Activated CD4-positive, alpha-beta T cell treated with anti-CD3 and anti-CD28 coated beads, Interleukin-2, amount 50 U/mL, for 24 hours (primary cell): ENCODE measurements around the gene C1S.
"Not testable (repeated sequence)": the region's sequence is repeated elsewhere in the genome, so short reads cannot be mapped to it uniquely, and the experiment has no call there.

Experiments
- DNase-seq, 2 donors: peaks; one replicate each; pipeline ENCODE4 v3.0.0-alpha.2; 2020; ENCODE audit warnings: low read depth in 1 of 2, low spot score in 1 of 2

The C1S gene

GRCh38 chr12:7046383-7047105, 14.0 kb upstream of the C1S start:
- DNase-seq, result no peak

GRCh38 chr12:7047306-7047705, 13.2 kb upstream of the C1S start:
- DNase-seq, result no peak

- DNase-seq, result not testable (repeated sequence)
Observed at GRCh38 chr12:7049445-7049951, 11.0 kb upstream of the C1S start.

- DNase-seq, result not testable (repeated sequence)
Observed at GRCh38 chr12:7049973-7050372, 10.5 kb upstream of the C1S start.

- DNase-seq, result no peak
Observed at GRCh38 chr12:7054925-7055324, 5.6 kb upstream of the C1S start.

- not testable (repeated sequence) for DNase-seq
Observed at GRCh38 chr12:7055736-7056135, 4.8 kb upstream of the C1S start.

- no peak for DNase-seq
Observed at GRCh38 chr12:7058163-7058845, 2.2 kb upstream of the C1S start.

- no peak for DNase-seq
Observed at GRCh38 chr12:7058850-7059395, 1.6 kb upstream of the C1S start.

- DNase-seq, result no peak
Observed at GRCh38 chr12:7059780-7060179, 738 bp upstream of the C1S start.

- no peak for DNase-seq
Observed at GRCh38 chr12:7061138-7061537, 620 bp downstream of the C1S start.

GRCh38 chr12:7061596-7061995, 1.1 kb downstream of the C1S start:
- DNase-seq, result no peak

- DNase-seq, result no peak
Observed at GRCh38 chr12:7064516-7064915, 4.0 kb downstream of the C1S start.

- no peak for DNase-seq
Observed at GRCh38 chr12:7065073-7065623, 4.6 kb downstream of the C1S start.

GRCh38 chr12:7066596-7066995, 6.1 kb downstream of the C1S start:
- DNase-seq, result no peak

GRCh38 chr12:7067096-7067495, 6.6 kb downstream of the C1S start:
- no peak for DNase-seq

GRCh38 chr12:7068240-7068993, 7.9 kb downstream of the C1S start:
- no peak for DNase-seq

GRCh38 chr12:7068994-7069346, 8.5 kb downstream of the C1S start:
- no peak for DNase-seq

GRCh38 chr12:7069386-7069785, 8.9 kb downstream of the C1S start:
- no peak for DNase-seq

- no peak for DNase-seq
Observed at GRCh38 chr12:7072035-7072434, 11.5 kb downstream of the C1S start.

- no peak for DNase-seq
Observed at GRCh38 chr12:7072554-7072953, 12.0 kb downstream of the C1S start.

GRCh38 chr12:7073946-7074345, 13.4 kb downstream of the C1S start:
- DNase-seq, result no peak
